NCI-H2081 (cell line): ENCODE data around the gene RTN4RL2.

ENCODE experiments used
- DNase-seq, 2 experiments: peaks; one replicate each; lab custom pipeline; 2025; lab: John Stamatoyannopoulos, UW

Gene RTN4RL2

DNA sequence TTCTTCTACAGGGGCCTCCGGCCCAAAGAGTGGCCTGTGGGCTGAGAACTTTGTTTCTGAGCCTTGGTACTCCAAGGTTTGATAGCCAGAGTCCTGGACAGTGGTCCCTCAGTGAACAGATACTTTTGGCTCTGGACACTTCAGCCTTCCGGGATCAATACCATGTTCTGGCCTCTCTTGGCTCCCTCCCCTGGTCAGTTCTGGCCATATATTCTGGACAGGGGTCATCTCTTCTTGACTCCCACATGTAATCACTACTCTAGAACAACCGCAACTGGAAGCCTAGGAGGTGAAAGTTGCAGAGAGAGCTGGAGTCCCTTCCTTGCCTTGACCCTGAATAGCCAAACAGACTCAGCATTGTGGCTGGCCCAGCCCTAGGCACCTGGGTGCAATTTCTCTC is 2.3 kb downstream of the RTN4RL2 start:
- no peak for DNase-seq

DNA sequence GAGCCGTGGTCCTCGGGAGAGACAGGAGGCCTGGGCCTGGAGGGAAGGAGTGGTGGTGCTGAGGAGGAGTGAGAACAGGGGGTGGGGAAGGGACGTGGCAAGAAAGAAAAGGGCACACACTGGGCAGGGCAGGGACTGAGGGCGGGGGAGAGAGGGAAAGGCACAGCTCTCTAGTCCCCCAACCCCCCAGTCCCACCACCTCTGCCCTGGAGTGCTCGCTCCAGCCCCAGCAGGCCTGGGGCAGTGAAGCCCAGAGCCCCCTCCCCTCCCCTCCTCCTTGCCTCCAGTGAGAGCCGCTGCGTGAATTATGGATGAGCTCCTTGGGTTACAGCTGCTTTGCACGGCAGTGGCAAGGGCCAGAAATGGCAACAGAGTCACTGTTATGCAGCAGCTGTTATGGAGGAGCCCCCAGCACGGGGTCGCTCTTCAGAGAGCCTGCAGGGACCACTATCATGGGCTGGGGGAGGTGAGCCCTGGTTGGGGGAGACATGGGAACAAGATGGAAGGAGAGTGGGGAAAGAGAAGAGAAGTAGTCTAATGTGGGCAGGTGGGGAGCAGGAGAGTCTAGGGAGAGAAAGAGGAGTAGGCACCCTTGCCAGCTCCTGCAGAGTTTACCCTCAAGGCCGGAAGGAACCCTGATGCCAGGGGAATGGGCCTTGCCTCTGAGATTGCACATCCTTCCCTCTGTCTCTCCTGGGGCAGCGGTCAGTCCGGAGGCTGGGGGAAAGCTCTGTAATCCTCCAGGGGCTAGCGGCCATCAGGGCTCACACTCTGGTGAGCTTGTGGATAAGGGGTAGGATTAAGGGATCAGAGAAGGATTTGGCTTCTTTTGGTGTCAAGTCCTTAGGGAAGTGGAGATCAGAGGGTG is 3.6 kb downstream of the RTN4RL2 start:
- no peak for DNase-seq

DNA sequence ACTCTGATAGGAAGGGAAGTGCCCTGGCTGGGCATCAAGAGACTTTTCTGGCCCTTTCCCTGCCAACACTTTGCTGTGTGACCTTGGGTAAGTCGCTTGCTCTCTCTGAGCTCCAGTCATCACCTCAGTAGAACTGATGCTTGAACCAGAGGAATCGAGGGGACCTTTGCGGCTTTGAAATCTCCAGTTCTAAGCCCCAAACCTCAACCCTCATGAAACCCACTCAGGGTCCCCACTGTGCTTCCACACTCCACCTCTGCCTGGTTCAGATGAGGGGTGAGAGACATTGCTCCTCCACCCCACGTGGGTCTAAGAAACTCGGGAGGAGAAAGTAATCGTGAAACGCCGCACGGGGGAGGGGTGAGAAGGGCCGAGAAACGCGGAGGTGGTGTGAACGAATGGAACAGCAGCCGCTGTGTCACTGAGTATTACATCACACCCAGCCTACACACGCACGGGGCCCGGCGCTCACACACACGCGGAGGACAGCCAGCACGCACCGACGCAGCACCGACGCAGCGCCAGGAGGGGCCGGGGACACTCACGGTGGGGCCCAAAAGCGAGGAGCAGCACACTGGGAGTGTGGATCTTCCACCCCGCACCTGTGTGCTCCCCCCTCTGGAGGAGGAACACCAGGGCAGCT is 4.3 kb downstream of the RTN4RL2 start:
- no peak for DNase-seq

DNA sequence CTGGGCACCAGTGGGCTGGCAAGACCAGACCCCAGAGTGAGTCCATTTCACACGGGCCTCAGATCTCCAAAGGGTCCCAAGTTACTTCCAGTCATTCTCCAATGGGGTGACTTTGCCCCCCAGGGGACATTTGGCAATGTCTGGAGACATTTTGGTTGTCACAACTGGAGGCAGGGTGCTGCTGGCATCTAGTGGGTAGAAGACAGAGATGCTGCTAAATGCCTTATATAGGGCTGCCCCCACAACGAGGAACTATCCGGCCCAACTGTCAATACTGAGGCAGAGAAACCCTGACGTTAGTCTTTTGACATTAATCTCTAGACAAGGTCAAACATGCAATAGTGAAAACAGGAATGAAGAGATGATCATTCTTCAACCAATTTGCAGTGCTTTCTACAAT is 6.4 kb downstream of the RTN4RL2 start:
- DNase-seq = no peak

DNA sequence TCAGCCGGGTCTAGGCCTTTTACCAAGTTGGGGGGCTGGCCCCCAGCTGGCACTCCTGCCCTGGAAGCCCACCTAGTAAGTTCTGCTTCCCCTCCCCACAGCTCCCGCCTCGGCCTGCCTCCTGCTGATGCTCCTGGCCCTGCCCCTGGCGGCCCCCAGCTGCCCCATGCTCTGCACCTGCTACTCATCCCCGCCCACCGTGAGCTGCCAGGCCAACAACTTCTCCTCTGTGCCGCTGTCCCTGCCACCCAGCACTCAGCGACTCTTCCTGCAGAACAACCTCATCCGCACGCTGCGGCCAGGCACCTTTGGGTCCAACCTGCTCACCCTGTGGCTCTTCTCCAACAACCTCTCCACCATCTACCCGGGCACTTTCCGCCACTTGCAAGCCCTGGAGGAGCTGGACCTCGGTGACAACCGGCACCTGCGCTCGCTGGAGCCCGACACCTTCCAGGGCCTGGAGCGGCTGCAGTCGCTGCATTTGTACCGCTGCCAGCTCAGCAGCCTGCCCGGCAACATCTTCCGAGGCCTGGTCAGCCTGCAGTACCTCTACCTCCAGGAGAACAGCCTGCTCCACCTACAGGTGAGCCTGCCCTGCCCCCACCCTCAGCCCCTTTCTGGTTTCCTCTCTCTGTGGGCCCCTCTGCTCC is 7.3 kb downstream of the RTN4RL2 start:
- DNase-seq = no peak

DNA sequence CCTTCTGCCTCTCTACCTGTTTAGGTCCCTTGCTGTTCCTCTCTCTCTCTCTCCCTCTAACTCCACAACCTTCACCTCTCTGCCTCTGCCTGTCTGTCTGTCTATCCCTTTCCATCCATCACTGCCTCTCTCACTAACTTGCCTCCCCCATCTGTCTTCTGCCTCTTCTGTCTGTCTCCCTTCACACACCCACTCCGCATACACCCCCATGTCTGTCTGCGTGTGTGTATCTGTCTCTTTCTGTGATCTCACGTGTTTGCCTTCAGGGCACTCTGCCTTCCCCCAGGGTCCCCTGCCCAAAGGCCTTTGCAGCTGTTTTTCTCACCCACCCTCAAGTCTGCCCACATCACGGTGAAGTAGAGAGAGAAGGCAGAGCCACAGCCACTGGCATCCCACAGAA is 7.9 kb downstream of the RTN4RL2 start:
- DNase-seq = no peak

DNA sequence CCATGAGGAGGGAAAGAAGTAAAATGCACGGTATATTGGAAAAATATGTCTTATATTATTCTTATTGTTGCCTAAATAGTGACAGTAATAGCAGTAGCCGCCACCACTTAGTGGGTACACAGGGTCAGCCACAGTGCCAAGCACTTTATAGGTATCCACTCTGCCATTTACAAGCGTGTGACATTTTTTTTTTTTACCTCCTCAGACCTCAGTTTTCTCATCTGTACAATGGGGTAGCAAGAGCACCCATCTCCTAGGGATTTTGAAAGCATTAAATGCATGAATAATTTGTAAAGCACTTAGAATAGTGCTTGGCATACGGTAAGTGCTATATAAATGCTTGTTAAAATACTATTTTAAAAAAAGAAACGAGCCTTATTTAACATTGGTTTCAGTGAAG is 8.9 kb downstream of the RTN4RL2 start:
- no peak for DNase-seq

DNA sequence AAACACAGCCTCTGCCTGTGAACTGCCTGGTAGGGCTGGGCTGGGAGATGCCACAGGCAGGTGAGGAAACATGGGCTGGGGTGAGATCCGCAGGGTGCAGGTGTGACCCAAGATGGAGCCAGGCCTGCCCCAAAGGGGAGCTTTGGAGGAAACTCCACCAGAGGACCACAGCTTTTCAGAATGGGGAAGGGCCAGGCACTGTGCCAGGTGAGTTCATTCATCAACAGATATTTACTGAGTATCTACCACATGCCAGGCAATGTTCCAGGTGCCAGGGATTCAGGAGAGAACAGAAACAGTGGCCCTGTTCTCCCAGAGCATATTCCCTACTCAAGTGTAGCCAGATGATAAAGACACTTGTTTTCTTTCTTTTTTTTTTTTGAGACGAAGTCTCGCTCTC is 11.2 kb downstream of the RTN4RL2 start:
- peak; percentile 45 to 79 for DNase-seq

DNA sequence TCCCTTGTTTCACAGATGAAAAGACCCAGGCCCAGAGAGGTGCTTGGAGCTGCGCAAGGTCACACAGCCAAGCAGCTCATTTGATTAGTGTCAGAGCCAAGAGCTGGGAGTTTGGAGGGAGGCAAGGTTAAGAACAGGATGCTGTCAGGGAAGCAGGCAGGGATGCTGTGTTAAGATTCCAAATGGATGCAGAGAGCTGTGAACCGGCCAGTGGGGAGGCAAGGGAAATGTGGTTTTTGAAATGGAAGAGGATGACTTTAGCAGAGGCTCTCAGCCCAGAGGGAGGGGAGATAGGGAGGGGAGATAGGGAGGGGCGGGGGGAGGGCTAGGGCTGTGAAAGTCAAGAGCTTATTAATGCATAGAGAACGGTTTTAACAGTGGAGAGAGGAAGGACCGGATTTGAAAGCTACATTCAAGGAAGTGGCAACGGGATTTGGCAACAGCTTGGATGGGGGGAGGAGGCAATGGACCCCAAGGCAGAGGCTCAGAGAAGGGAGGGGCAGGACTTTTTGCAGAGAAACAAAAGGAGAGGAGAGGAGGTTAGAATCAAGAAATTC is 13.0 kb downstream of the RTN4RL2 start:
- DNase-seq = no peak

DNA sequence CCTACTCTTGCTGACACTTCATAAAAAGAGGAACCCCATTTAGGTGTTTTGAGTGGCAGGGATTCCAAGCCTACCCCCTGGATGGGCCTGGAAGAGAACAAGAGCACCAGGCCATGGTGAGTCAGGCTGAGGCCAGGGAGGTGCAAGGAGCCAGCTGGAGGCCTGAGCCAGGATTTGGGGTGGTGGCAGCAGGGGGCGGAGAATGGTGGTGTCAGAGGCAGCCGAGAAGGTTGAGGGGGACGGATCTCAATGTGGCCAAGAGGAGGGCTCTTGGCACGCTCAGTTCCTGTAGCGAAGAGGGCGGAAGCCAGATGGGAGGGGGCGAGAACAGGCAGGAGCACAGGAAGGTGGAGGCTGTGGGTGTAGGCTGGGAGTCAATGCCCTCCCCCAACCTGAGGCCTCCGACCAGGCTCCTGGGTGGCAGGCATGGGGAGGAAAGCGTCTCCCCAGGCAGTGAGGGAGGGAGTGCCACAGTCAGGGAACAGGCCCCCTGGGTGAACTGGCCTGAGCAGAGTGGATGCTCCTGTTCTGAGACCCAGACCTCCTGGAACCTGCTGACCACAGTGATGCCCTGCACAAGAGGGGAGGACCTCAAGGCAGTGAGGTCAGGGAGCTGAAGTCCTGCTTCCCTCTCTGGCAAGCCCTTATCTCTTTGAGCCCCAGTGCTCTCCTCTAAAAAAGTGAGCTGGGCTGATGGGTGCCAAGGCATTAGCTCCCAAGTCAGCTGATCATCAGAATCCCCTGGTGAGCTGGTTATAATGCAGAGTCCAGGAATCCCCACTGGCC is 13.9 kb downstream of the RTN4RL2 start:
- DNase-seq = no peak

DNA sequence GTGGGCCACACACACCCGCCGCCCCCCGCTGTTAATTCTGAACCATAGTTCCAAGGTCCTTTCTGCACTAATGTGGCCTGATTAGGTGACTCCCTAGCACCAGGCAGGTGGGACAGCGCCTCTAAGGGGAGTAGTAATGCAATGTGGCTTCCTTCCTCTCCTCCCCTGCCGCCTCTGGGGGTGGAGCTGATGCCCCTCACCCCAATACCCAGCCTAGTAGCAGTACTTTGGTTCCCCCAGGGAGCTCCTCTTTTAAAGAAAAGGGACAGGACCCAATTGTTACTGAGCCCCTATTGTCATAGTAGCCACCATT is 14.4 kb downstream of the RTN4RL2 start:
- DNase-seq = no peak

DNA sequence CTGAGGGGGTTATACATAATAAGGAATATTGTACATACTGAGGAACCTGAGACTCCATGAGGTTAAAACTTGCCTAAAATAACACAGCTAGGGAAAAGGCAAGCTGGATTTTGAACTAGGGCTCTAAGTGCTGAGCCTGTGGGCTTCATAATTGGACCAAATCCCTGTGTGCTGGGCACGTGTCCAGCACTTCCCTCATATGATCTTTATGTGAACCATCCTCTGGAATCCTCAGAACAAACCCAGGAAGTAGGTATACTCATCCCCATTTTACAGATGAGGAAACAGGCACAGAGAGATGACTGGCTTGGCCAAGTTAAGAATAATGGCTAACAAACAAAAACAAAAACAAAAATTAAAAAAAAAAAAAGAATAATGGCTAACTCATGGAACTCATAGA is 14.9 kb downstream of the RTN4RL2 start:
- DNase-seq = peak in 1 of 2 experiments; percentile 20

DNA sequence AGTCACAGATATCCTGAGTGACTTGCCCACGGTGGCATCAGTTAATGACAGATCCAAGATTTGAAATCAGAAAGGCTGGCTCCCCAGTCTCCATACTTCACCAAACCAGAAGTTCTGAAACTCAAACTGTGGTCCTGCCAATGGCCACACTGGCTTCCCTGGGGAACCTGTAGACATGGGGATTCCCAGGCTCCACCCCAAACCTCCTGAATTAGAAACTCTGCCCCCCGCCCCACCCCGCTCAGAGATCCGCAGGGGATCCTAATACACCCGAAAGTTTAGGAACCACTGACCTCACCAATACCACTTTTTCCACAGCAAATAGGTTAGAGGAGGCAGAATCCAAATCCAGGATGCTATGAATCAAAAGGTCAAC is 15.3 kb downstream of the RTN4RL2 start:
- no peak for DNase-seq

DNA sequence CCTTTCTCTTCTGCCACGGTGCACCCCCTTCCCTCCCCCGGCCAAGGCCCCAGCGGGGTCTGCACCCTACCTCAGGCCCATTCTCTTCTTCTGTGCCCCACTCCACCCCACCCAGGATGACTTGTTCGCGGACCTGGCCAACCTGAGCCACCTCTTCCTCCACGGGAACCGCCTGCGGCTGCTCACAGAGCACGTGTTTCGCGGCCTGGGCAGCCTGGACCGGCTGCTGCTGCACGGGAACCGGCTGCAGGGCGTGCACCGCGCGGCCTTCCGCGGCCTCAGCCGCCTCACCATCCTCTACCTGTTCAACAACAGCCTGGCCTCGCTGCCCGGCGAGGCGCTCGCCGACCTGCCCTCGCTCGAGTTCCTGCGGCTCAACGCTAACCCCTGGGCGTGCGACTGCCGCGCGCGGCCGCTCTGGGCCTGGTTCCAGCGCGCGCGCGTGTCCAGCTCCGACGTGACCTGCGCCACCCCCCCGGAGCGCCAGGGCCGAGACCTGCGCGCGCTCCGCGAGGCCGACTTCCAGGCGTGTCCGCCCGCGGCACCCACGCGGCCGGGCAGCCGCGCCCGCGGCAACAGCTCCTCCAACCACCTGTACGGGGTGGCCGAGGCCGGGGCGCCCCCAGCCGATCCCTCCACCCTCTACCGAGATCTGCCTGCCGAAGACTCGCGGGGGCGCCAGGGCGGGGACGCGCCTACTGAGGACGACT is 15.9 kb downstream of the RTN4RL2 start:
- DNase-seq = no peak

DNA sequence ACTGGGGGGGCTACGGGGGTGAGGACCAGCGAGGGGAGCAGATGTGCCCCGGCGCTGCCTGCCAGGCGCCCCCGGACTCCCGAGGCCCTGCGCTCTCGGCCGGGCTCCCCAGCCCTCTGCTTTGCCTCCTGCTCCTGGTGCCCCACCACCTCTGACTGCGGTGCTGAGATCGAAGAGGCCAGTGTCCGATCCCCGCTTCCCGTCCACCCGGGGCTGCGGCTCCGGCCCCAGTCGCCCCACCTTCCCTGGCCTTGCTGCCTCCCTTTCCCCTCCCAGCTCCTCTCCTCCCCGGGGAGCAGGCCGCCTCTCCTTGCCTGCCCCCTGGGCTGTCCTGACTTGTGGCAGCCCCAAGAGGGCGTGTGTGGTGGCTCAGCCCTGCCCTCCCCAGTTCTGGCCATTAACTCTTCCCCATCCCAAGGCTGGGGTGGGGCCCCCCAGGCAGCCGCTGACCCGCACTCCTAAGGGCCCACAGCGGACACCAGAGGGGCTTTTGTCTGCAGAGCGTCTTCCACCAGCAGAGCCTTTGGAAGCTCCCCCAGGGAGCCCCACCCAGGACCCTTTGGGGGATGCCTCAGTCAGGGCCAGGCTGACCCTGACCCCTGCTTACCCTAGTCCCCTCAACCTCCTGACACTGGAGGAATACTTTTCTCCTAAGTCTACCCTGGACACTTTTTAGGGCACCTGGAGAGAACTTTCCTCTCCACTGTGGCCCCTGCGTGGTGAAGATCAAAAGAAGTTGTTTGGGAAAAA is 16.6 kb downstream of the RTN4RL2 start:
- DNase-seq = no peak

DNA sequence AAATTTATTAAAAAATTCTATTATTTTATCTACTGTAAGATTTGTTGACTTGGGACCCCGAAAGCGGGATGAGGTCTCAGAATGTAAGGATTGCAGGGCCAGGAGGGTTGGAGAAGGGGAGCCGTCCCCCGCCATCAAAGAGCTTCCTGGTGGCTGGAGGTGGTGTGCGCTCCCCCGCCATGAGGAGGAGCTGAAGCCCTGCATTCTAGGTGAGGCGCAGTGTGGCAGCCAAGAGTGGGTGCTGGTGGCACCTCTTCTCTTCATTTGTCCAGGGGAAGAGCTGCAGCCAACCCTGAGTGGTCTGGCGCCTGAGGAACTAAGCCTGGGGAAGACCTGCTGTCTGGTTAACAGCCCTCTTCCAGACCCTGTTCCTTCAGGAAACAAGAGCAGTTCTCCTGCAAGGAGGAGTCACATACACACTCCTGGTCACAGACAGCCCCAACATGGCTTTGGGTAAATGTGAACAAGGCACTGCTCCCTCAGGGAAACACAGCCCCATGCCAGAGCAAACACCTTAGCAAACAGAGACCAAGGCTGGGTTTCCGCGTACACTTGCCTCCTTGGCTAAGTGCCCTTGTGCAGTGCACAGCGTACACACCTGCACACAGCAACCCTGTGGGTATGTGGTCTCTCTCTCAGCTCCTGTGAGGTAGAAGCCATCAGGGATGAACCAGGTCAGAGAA is 17.3 kb downstream of the RTN4RL2 start:
- DNase-seq = peak in 1 of 2 experiments; percentile 40

DNA sequence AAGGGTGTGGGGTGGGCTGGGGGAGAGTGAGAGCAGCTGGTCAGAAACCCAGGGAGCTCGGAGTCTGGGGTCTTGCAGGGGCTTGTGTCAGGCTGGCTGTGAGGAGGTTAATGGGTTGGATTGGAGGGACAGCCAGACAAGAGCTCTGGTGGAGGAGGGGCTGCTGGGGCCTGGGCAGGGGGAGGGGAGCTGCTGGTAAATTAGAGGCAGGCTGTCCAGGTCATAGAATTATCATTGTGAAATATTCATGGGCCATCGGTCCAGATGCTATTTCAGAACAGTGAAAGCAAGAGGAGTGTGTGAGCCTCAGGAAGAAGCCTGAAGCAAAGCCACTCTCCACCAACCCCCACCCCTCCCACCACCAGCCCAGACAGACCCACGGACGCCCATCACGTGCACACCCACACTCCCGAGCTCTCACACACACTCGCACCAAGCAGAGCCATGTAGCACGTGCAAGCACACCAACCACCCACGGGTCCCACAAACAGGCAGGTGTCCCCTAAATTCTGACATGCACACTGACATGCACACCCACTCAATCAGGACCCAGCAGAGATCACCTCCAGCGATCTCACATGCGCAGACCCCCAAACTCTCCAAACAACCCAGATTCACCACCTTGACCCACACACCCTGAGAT is 18.8 kb downstream of the RTN4RL2 start:
- DNase-seq = no peak

DNA sequence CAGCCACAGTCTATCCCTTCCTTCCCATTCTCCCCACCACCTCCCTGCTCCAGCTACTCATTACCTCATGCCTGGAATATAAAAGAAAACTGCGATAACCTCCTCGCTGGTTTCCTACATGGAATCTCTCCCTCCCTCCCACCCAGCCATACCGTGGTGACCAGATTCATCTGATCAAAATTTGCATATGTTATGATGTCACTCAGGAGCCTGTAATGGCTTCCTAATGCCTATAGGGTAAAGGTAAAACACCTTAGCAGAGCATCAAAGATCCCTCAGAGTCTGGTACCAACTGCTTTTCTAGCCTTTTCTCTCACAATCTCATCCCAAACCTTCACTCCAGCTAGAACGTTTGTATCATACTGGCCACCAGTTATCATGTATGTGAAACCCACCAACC is 19.6 kb downstream of the RTN4RL2 start:
- no peak for DNase-seq

DNA sequence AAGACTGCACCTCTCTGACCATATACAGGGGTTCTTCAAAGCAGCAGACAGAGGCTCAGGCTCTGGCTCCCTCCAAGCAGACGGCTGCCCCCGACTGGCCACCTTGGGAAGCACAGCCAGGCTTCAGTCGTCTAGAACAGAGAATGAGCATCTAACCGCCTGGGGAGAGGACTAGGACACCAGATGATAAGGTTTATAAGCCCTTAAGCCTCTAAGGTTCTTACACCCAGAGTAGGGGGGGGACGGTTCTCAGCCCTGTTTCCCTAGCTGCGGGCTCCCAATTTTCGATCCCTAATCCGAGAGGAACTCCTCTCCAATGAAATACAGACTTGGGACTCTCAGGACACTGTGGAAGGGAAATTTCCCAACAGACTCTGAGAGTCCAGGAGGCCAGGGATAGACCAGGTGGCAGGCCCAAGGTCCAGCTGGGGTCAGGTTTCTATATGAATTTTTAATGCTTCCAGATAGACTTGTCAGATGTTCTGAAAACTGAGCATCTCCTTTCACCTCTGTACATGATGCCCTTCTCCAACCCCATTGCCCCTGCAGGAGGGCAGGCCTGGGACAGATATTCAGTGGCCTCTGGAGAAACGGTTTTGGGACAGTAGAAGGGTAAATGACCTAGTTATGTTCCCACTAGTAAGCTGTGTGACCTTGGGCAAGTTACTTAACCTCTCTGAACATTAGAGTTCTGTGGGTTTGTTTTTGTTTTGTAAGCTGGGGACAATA is 20.2 kb downstream of the RTN4RL2 start:
- DNase-seq = peak in 1 of 2 experiments; percentile 4
